ENCODE measurements around the gene TEX52.

TEX52 gene

DNA sequence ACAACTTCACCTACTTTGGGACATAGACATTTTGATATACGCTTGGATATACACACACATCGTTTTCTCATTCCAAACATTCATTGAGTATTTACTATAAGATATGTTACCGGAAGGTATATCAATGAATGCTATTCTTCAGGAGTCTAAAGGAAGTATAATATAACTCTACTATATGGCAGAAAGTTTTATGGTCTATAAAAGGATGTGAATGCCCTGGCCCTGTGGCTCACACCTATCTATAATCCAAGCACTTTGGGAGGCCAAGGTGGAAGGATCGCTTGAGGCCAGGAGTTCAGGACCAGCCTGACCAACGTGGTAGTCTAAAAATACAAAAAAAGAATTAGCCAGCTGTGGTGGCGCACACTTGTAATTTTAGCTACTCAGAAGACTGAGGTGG lies 27.6 kb downstream of the TEX52 start:
- DNase-seq (ENCODE audit: low read depth) = no peak

DNA sequence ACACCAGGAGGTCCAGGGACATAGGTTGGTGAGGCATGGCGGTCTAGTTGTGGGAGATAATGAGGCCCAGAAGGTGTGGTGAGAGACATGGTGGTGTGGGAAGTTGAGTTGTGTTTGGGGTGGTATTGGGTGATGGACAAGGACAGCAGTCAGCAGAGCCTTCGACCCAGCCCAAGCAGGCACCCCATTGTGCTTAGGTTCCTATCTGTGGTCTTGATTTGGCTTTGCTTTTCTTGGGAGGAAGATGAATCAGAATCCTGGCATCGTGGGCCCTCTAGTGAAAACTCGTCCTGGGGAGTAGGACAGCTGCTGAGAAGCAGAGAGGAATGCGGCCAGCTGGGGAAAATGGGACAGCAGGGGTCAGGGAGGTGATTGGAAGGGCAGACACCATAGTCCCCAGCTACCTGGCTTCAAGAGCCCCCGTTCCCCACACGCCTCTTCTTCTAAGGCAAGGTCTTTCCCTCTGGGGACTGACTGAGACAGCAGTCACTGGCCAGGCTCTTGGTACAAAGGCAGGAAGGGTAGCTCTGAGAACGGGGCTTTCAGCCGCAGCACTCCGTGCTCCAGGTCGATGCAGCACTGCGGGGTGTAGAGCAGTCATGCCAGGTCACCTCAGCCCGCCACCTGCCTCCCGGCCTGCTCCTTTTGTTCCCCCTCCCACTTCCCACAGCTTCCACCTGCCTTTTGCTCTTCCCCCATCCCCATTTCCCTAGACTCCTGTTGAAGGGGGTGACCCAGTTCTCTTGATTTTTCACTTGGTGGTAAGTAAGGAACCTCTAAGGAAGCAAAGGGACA lies 29.9 kb downstream of the TEX52 start:
- DNase-seq (ENCODE audit: low read depth) = no peak

DNA sequence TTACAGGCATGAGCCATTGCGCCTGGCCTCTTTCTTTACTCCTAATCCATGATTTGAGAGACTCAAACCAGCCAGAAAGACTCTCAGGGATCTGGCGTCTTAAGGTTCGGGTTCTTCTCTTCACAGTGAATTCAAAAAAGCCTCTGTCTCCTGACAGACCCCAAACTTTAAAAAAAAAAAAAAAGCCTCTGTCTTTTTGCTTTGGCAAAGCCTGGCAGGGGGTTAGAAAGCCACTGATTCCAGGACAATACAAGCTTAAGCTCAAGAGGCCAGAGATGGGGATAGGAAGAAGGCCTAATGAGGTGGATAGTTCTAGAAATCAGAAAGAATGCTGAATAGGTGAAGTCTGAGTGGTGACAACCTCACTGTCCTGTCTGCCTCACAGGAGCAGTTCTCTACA lies 30.8 kb downstream of the TEX52 start:
- no peak for DNase-seq (ENCODE audit: low read depth)

DNA sequence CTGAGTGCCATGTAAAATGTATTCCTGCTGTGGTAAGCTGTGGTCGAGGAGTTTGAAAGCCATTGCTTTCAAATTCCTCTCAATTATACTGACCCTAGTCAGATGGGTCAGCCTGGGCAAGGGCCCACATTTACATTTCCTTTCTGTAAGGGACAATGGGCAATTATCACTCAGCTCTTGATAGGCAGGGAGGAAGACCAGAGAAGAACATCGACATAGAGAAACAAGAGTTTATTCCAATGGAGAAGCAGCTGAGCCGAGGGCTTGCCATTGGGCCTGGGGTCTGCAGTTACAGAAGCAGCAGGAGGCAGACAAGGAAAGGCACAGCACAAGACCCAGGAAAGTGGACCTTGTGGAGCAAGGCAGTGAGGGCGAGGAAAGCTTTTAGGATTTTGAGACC lies 31.7 kb downstream of the TEX52 start:
- no peak for DNase-seq (ENCODE audit: low read depth)

DNA sequence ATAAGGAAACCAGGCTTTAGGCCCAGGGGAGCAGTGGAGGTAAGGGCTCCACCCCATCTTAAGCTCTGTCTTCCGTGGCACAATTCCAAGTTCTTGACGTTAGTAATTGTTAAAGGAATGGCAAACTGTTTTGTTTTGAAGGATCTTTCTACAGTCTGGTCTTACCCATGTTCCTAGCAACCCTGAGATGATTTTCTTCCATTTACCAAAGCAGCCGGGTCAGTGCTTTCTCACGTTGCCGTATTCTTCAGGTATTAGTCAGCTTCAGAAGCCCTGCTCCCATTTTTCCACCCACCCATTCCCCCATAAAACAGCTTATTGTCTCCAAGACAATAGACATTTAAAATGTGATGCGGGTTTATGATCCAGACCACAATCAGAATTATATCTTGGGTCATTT lies 32.3 kb downstream of the TEX52 start:
- no peak for DNase-seq (ENCODE audit: low read depth)

DNA sequence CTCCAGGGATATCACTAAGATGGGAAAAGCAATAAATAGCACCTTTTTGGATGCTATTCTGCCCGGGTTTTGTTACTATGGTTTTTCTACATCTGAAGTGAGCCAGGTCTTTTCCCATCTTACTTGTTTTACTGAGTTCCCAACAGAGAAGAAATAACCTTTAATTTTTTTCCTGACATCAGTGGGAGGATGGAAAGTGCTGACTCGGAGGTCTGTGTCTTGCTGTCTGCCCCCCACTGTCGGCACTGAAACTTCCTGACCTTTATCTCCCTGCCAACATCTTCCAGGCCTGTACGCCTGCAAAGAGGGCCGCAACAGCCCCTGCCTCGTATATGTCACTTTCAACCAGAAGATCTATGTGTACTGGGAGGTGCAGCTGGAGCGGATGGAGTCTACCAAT lies 33.4 kb downstream of the TEX52 start:
- DNase-seq (ENCODE audit: low read depth) = no peak

DNA sequence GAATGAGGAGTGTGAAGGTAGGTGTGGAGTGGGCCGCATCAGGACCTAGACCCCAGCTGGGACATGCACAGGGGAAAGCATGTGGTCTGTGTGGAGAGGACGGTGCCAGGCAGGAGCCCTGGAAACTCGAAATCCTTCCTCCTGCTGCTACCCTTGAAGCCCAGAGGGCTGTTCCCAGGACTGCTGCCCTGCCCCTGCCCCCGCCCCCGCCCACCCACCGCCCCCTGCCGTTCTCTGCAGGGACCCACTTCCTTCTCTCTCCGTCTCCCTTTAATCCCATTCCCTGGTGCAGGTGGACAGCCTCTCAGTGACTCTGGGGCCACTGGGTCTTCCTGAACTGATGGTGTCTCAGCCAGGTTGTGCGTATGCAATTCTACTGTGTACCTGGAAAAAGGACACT lies 36.4 kb downstream of the TEX52 start:
- DNase-seq (ENCODE audit: low read depth) = no peak

DNA sequence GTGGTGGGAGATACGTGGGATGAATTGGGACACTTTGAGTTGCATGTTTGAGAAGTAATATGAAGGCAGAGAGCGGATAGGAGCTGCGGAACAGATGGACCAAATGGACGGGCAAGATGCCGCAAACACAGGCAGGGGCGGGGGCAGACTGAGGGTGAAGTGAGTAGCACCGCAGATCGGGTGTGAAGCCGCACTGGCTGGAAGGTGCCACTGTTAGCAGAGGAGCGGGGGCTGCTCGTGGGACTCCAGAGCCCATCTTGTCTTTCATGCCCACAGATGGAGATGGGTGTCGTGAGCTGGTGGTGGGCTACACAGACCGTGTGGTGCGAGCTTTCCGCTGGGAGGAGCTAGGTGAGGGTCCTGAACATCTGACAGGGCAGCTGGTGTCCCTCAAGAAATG lies 37.0 kb downstream of the TEX52 start:
- no peak for DNase-seq (ENCODE audit: low read depth)

DNA sequence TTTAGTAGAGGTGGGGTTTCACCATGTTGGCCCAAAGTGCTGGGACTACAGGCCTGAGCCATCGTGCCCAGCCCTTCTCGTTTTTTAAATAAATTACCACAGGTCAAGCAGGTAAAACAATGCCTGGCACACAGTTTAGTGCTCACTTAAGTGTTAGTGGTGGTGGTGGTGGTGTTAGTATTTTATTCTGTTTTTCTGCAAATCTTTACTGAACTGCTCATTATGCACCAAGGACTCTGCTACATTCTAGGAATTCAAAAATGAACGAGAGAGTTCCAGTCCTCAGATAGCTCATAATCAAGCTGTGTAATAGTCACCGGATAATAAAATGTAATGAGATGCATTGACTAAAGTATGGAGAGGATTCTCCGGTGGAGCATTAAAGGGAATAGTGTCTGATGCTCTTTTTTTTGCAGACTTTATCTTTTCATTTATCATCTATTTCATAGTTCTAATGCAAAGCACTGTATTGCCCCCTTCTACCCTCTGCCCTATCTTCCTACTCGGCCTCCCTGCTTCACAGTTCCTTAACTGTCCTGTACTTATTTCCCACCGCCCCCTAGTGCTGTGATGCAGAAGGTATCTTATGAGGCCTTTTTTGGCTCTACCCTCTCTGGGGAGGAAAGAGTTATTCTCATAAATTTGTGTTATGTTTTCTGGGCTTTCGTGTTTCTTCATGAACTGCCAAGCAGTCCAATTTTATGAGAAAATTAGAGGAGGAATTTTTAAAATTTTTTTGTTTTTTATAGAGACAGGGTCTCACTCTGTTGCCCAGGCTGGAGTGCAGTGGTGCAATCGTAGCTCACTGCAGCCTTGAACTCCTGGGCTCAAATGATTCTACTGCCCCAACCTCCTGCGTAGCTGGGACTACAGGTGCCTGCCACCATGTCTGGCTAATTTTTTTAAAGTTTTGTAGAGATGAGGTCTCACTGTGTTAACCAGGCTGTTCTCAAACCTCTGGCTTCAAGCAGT lies 43.3 kb downstream of the TEX52 start:
- peak; percentile 14 for DNase-seq (ENCODE audit: low read depth)

DNA sequence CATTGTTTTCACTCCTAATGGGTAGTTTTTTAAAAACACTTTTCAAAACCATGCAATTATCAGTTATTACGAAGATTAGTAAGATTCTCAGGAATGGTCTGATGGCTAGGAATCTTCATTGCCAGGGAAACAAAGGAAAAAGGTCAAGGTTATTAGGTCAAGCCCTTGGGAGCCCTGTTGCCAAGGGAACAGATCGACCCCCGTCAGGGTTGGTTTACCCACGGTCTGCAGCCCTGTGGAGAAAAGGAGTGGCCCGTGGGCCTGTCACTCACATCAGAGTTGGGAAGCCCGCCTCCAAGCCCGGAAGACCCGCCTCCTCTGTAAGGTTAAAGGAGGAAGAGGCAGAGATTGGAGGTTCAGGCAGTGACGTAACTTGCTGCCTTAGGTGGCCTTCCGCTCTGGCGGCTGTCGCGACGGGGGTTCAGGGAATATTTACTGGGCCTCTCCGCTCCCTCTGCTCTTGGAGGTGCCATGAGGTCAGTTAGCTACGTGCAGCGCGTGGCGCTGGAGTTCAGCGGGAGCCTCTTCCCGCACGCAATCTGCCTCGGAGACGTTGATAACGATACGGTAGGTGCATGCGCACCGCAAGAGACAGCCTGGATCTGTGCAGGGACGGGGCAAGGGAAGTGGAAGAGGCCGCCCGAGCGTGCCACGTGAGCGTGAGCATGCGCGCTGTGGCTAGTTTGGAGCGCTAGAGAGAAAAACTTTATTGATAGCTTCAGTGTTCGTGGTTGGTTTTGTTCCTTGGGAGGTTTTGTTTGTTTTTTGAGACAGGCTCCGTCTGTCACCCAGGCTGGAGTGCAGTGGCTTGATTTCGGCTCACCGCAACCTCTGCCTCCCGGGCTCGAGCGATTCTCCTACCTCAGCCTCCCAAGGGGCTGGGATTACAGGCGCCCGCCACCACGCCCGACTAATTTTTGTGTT lies 44.3 kb downstream of the TEX52 start, which contains the start of gene ITFG2:
Gene ITFG2 (plus strand): TSS at position 379 of the 924 bp plus-strand sequence. CDS start 93 bp downstream, at position 472.
- peak; percentile 94 for DNase-seq (ENCODE audit: low read depth)

DNA sequence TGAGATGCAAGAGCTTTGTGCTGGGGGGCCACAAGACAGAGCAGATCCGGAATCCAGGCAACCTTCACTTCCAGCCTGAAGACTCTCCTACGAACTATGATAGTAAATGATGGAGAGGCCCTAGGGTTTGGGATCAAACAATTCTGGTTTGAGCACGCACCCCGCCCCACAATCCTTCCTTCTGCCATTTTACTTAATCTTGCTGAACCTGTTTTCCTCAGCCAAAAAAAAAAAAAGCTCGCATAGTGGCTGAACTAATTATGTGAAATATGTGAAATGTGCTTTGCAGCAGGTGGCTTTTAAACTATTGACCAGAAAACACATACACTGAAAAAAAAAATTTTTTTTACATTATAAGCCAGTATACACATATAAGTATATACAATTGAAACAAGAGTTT lies 45.0 kb downstream of the TEX52 start:
- DNase-seq (ENCODE audit: low read depth) = no peak

DNA sequence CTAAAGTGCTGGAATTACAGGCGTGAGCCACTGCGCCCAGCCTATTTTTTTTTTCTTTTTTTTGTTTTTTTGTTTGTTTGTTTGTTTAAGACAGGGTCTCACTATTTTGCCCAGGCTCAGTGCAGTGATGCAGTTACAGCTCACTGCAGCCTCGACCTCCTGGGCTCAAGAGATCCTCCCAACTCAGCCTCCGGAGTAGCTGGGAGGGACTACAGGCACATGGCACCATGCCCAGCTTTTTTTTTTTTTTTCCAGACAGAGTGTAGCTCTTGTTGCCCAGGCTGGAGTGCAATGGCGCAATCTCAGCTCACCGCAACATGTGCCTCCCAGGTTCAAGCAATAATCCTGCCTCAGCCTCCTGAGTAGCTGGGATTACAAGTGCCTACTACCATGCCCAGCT lies 50.1 kb downstream of the TEX52 start:
- DNase-seq (ENCODE audit: low read depth) = no peak

DNA sequence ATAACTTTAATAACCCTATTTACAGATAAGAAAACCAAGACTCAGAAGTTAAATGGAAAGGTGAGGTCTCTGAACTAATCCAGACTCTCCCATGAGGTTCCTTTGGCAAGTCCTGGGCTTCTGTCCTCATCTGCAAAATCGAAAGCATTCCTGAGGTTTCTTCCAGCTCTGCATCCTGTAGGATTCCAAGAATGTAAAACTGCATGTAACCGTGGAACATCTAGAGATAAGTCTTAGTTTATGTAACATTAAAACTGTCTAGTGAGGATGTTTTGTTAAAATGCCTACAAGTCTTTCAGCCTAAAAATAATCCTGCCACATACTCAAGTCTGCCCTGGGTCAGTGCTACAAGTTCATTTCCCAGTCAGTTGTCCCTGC lies 51.7 kb downstream of the TEX52 start:
- no peak for DNase-seq (ENCODE audit: low read depth)

DNA sequence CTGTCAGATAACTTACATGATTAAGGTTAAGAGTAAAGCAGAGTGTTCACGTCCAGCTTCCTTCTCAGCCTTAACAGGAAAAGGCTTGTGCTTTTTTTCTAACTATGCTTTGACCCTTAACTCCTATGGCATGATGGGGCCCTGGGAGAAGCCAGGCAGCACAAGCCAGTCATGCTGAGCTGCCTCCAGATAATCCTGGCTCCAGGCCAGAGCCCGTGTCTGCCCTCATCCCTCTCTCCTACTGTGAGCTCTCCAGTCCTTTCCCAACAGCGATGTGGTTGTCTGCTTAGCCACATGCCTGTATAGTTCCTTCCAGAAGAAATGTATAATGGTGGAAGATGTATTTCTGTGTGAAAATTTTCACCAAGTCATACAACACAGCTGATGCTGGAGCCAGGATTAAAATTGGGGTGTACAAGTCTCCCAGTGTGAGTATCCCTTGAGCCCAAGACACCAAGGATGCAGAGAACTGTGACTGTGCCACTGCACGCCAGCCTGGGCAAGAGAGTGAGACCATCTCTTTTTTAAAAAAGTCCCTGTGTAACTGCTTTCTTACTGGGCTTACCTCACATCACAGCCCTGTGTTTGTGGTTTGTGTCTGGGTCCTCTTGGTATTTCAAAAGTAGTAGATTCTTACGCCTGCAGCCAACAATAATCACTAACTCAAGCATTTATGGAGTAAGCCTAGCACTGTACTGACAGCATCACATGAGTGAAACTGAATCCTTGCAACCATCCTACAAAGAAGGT lies 52.3 kb downstream of the TEX52 start:
- no peak for DNase-seq (ENCODE audit: low read depth)

DNA sequence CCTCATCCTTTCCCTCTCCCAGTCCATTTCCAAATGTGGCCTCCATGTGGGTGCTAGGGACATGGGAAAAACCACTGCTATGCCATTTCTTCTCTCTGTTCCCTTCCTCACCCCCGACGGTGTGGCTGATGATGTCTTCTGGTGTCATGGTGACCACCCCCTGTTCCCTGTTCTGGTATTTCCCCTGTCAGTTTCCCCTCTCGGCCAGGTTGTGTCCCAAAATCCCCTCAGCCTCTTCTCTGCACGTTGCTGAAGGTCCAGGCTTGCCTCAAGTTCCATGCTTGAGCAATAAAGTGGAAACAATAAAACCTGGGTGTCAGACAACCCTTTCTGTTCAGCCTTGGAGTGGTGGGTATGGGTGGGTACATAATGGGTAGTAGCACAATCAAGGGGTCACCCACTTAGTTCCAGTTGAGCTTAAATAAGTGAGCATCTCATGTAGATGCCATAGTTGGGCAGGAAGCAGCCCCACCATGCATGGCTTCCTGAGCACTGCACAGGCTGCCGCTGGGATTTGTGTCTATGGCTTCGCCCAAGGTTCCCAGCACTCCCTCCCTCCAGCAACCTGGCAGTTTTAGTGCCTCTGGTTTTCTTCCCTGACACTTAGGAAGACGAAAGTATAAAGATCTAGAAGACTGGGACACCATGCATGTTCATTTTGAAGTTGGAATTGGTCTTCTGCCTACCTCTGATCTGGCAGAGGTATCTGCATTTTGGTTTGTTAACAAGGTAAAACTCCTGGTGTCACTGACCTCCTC lies 53.0 kb downstream of the TEX52 start:
- no peak for DNase-seq (ENCODE audit: low read depth)

DNA sequence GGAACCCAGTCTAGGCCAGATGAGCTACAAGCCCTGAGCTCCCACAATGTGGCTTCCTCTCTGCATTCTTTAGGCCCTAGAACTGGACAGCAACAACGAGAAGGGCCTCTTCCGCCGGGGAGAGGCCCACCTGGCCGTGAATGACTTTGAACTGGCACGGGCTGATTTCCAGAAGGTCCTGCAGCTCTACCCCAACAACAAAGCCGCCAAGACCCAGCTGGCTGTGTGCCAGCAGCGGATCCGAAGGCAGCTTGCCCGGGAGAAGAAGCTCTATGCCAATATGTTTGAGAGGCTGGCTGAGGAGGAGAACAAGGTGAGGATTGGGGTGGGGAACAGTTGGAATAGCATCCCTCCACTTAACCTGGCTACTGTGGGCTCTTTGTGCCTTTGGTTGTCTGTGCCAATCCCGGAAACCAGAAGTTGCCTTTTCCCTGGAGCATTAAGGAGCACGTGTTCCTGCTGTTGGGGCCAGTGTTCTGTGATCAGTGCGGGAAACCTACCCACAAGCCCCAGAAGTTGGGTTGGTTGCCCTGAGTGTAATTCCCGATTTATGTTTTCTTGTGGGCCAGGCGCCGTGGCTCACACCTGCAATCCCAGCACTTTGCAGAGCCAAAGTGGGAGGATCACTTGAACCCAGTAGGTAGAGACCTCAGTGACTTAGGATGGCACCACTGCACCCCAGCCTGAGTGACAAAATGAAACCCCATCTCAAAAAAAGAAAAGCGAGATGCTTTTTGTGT lies 55.6 kb downstream of the TEX52 start:
- no peak for DNase-seq (ENCODE audit: low read depth)

DNA sequence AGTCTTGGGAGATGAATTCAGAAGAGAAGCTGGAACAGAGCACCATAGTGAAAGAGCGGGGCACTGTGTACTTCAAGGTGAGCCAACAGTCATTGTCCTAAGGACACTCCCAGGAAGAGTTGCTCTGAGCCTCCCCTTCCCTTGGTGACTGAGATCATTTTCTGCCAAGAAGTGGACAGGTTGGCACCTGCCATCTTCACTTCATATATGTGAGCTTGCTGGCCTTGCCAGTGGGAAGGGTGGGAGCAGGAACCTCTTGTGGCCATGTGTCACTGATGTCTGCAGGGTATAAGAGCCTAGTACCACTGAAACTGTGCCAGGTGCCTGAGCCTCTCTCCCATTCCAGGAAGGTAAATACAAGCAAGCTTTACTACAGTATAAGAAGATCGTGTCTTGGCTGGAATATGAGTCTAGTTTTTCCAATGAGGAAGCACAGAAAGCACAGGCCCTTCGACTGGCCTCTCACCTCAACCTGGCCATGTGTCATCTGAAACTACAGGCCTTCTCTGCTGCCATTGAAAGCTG lies 56.7 kb downstream of the TEX52 start:
- DNase-seq (ENCODE audit: low read depth) = no peak

Measured in activated T-helper 9 cell treated with anti-CD3 and anti-CD28 coated beads, Interleukin-2, amount 50 U/mL, for 16 hours (primary cell).